PFSK-1 (cell line): ENCODE results near the gene SETSIP. TPM values are rescaled to one million over a fixed set of nuclear protein-coding genes. Genes with fewer than 3 reads are reported as not detected.

Source experiments
- FOXP2 ChIP-seq: optimal IDR thresholded peaks from 2 replicates; pipeline ENCODE3; 2011; ENCODE audit warnings: borderline replicate concordance, control low read depth, inconsistent platforms; ENCODE audit not compliant: insufficient read depth; ENCODE audit errors: extremely low read length, extremely low read depth
- POLR2AphosphoS5 ChIP-seq: IDR thresholded peaks from 2 replicates; pipeline ENCODE4 v1.6.1; 2012; ENCODE audit warnings: low read depth, mild to moderate bottlenecking, control low read depth, low read length, moderate library complexity
- REST ChIP-seq, 2 experiments: IDR thresholded peaks; 2 replicates each; pipeline versions ENCODE4 v1.6.1 to v1.8.0; 2011 to 2012; ENCODE audit warnings: low read depth in 2 of 2, low read length in 2 of 2, control low read depth in 1 of 2, inconsistent platforms in 1 of 2, mild to moderate bottlenecking in 1 of 2, moderate library complexity in 1 of 2; ENCODE audit not compliant: insufficient read depth in 1 of 2
- SIN3A ChIP-seq: IDR thresholded peaks from 2 replicates; pipeline ENCODE4 v1.6.1; 2012; ENCODE audit warnings: mild to moderate bottlenecking, low read length, moderate library complexity, borderline replicate concordance; ENCODE audit not compliant: insufficient read depth
- TAF1 ChIP-seq: IDR thresholded peaks from 2 replicates; pipeline ENCODE4 v1.6.1; 2012; ENCODE audit warnings: low read length, control low read depth, borderline replicate concordance; ENCODE audit not compliant: insufficient read depth
- polyA plus RNA-seq: library from polyadenylated mRNA; unstranded; fragments of >200 nt; gene quantifications from one replicate; pipeline ENCODE4 v1.2.1, GENCODE V29; 2012; ENCODE audit warnings: low read depth, missing spikeins; ENCODE audit not compliant: insufficient read length

The SETSIP gene
- polyA plus RNA-seq, result 3.7 TPM

- TF ChIP-seq REST (IDR thresholded peaks at IDR 0.05; ENCODE audit: insufficient read depth in 1 of 2, low read depth in 2 of 2, low read length in 2 of 2) (no peak), POLR2AphosphoS5 (no peak), SIN3A (no peak), TAF1 (no peak), FOXP2 (no peak)
Observed at GRCh38 chr1:92075311-92075710, at the start of gene SETSIP. SETSIP (minus strand) TSS chr1:92075411; CDS start chr1:92075411, 0 bp downstream.

GRCh38 chr1:92123868-92124267 is 48.7 kb upstream of the SETSIP start:
- TF ChIP-seq SIN3A (no peak), FOXP2 (no peak), POLR2AphosphoS5 (no peak), REST (IDR thresholded peaks at IDR 0.05; ENCODE audit: insufficient read depth in 1 of 2, low read depth in 2 of 2, low read length in 2 of 2) (no peak), TAF1 (no peak)

DNA sequence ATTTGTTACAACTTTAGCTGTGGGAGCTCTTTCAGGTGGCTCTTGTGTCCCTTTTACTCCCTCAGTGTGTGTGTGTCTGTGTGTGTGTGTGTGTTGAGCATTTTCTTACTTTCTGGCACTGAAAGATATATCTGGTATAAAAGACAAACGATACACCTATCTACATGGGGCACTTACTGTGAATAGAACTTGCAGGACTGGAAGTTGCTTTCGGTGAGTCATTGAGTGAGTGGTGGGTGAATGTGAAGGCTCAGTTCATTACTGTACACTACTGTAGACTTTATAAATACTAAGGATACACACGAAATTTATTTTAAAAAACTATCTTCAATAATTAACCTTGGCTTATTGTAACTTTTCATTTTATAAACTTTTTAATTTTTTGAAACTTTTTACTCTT is 43.6 kb upstream of the SETSIP start:
- TF ChIP-seq FOXP2, result no peak
- TF ChIP-seq SIN3A, result no peak
- no peak for TF ChIP-seq REST (IDR thresholded peaks at IDR 0.05; ENCODE audit: insufficient read depth in 1 of 2, low read depth in 2 of 2, low read length in 2 of 2)
- no peak for TF ChIP-seq POLR2AphosphoS5
- no peak for TF ChIP-seq TAF1

GRCh38 chr1:92117526-92117925 is 42.3 kb upstream of the SETSIP start:
- no peak for TF ChIP-seq TAF1

DNA sequence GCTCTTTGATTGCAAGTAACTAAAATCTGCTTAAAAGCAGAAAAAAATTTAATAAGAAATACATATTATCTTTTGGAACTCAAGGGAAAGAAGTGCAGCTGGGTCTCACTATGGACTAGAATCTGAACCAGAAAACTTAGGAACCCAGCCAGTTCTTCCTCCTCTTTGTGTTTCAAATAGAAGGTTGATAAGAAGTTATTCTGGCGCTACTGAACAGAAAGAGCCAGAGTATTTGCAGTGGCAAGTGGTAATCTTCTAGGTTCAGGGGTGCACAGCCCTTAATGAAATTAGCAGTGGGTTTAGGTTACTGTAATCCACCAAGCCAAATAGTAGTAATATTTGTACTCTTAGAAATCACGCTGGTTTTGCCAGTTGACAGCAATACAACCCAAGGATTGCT is 33.4 kb upstream of the SETSIP start:
- TF ChIP-seq SIN3A, result no peak
- TF ChIP-seq TAF1, result no peak
- TF ChIP-seq REST (IDR thresholded peaks at IDR 0.05; ENCODE audit: insufficient read depth in 1 of 2, low read depth in 2 of 2, low read length in 2 of 2), result no peak
- no peak for TF ChIP-seq POLR2AphosphoS5
- TF ChIP-seq FOXP2, result no peak
